ENCODE measurements around the gene AGPAT1. TPM values are rescaled to one million over a fixed set of nuclear protein-coding genes. Genes with fewer than 3 reads are reported as not detected.
"Not testable (repeated sequence)": the region's sequence is repeated elsewhere in the genome, so short reads cannot be mapped to it uniquely, and the experiment has no call there.

The AGPAT1 gene
- total RNA-seq, 2 donors from 2014 or later = 33.2 to 35.0 TPM

DNA sequence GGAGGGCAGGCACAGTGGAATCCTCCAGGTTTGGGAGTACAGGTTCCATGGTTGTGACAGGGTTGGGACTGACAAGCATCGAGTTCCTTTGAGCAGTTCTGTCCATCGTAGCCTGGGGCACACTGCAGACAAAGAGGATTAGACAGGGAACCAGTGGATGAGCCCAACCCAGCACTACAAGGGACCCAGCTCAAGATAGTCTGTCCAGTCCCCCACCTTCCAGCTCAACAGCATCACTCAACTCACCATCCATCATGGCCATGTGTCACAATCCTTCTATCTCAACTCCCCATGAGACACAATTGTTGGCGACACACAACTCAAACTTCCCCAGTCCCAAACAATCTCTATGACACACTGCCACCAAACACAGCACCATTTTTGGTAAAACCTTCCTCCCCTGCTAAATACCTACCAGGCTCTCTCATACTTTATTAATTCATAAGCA, 28.4 kb upstream of the AGPAT1 start:
- Mint-ChIP-seq H3K36me3 (no peaks in the 10 kb centered on the region), H3K27ac (no peak overlapping the region), H3K9me3 (no peaks in the 10 kb centered on the region)
- no peak for ATAC-seq
- DNase-seq (ENCODE audit: low spot score in 2 of 2) = no peak

DNA sequence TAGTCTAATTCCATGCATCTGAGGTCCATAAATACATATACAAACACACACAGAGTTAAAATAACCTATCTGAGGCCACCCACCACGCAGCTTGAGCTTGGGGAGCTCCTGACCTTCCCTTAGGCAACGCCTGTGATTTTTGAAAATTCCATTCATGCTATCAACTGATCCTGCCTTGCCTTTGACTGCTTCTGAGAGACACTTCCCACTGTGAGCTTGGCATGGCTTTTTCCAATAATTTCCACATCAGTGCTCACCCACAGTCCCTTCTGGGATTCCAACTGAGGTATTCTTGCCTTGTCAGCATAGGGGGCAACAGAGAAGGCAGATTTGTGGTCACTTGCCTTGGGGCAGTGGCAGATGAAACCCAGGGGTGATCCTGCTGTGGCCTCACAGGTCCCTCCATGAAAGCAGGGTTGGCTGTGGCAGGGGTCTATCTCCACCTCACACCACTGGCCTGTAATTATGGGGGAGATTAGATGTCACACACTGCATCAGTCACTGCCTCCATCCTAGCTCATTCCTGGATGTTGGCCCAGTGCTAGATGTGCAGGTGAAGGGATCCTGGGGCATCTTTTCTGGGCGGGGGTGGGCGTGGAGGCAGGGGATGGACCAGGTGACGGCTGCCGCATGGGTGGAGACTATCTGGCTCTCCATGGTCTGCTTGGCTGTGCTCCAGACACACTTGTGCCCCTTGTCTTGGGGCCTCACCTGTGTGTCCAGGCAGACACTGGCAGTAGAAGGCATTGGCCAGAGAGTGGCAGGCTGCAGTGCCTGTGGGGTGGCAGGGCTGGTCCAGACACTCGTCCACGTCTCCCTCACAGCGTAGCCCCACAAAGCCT, 27.8 kb upstream of the AGPAT1 start:
- ATAC-seq (no peak), DNase-seq (ENCODE audit: low spot score in 2 of 2) (no peak)
- no peak overlapping the region for H3K27ac Mint-ChIP-seq
- no peaks in the 10 kb centered on the region for H3K36me3 Mint-ChIP-seq
- H3K9me3 Mint-ChIP-seq = no peaks in the 10 kb centered on the region

DNA sequence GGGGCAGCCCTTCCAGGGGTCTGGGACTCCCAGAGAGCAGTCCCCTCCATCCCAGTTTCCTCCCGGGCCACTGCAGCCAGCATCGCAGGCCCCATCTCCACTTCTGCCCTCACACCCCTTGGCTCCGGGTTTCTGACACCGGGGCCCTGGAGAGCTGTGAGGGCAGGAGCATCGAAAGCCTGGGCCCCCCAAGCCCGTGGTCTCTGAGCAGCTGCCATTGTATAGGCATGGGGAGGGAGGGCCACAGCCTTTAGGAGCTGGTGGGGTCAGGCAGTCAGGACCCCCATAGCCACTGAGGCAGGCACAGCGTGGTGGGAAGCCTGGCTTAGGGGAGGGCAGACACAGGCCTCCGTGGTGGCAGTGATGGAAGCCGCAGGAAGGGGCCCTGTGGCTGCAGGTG, 26.3 kb upstream of the AGPAT1 start:
- DNase-seq (ENCODE audit: low spot score in 2 of 2) = no peak
- ATAC-seq = no peak
- Mint-ChIP-seq H3K36me3 (no peaks in the 10 kb centered on the region), H3K9me3 (no peaks in the 10 kb centered on the region), H3K27ac (no peak overlapping the region)

DNA sequence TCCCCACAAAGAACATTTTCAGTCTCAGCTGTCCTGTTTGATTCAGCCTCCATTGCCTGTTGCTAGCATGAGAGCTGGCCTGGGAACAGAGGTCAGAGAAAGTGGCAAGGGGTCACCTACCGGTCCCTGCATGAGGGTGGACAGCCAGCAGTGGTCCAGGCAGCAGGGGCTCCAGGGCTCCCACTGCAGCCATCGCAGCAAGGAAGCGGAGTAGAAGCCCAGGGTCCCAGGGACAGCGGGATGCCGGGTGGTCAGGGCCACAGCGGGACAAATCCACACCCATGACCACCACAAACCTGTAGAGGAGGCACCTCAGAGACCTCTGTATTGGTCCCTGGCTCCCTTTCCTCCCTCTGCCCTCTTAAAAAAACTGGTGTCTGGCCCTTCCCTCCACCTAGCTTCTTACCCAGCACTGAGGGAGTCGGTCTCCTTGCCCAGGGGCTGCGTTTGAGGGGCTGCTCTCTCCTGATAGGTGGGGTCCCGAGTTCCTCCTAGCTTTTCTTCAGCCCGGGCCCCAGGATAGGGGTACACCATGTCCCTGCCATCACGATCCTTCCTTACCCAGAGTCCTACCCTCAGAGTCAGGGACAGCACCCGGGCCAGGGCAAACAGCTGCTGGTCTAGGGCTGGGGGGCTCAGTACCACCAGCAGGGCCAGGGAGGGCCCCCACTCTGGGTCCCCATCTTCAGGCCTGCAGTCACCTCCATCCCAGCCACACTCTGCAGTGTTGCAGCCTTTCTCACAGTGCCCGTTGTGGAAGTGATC, 25.0 kb upstream of the AGPAT1 start:
- ATAC-seq (no peak), DNase-seq (ENCODE audit: low spot score in 2 of 2) (no peak)
- peak overlapping the region in 1 of 2 donors; percentile 29 for H3K27ac Mint-ChIP-seq
- no peaks in the 10 kb centered on the region for H3K36me3 Mint-ChIP-seq
- H3K9me3 Mint-ChIP-seq = no peaks in the 10 kb centered on the region

DNA sequence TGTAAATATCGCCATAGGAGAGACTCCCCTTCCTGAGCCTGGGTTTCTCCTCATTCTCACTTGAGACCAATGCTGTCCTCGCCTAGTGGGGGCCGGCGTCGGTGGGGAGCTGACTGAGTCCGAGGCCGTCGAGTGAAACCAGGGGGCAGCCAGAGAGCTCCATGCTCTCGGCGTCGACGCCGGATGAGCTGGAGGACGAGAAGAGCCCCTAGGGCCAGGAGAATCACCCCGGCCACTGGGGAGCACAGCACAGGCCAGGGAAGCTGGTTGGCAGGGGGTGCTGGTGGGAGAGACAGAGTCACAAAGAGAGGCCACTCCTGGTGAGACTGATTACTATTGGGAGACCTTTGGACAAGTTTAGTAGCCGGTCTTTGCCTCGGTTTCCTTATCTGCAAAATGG, 23.0 kb upstream of the AGPAT1 start:
- no peak for ATAC-seq
- Mint-ChIP-seq H3K9me3 (no peaks in the 10 kb centered on the region), H3K36me3 (no peaks in the 10 kb centered on the region), H3K27ac (no peak overlapping the region)
- no peak for DNase-seq (ENCODE audit: low spot score in 2 of 2)

DNA sequence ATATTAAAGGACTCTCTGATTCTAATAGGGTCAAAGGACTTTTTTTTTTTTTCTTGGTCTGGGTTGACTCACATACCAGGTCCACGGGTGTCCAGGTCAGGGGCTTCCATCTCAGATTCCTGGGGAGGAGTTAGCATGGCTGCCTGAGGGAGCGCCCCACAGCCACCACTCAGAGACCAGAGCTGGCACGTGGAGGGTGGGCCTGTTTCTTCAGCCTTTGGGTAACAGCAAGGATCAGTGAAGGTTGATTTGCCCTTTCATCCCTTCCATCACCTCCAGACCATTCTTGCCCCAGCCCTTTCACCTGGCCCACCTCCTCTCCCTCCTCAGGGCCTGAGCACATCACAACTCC, 22.4 kb upstream of the AGPAT1 start:
- no peak overlapping the region for H3K27ac Mint-ChIP-seq
- no peaks in the 10 kb centered on the region for H3K36me3 Mint-ChIP-seq
- DNase-seq (ENCODE audit: low spot score in 2 of 2) = no peak
- no peaks in the 10 kb centered on the region for H3K9me3 Mint-ChIP-seq
- ATAC-seq = no peak

DNA sequence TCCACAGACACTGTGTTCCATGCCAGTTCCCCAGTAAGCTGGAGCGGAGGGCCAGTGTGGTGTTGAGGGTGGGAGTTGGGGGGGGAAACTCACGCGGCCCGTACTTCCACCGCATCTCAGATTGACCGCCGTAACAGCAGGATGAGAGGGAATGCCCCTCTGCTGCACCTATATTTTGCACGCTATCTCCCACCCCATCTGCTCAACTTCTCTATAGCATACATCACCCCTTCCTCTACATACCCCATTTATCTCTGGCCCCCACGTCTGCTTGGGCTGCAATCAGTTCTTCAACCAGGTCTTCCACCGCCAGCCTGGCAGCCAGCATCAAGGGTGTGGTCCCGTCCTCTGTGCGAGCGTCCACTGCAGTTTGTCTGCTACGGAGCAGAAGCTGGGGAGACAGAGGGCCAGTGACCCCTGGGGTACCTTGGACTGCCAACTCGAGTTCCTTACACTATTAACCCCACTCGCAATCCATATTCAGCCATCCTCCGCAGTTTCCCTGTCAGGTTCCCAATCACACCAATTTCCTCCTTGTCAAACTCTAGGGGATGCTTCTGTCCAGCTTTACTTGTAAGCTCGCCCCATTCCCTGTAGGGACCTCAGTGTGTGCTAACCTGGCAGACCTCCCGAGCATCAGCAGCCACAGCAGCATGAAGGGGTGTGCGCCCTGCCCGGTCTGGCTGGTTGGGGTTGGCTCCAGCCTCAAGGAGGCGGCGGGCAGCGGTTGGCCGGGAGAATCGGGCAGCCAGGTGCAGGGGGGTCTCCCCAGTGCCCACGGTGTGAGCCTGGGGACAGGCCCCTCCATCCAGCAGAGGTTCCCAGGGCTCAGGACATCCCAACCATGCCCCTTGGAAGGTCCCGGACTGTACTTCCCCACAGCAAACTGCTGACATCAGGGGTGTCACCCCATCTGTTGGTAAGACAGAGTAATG, 21.1 kb upstream of the AGPAT1 start:
- ATAC-seq (no peak), DNase-seq (ENCODE audit: low spot score in 2 of 2) (no peak)
- Mint-ChIP-seq H3K36me3 (peaks cover under 1 to 8% of the 10 kb centered on the region in 2 donors), H3K27ac (peak overlapping the region; percentile 99 to 100), H3K9me3 (no peaks in the 10 kb centered on the region)

DNA sequence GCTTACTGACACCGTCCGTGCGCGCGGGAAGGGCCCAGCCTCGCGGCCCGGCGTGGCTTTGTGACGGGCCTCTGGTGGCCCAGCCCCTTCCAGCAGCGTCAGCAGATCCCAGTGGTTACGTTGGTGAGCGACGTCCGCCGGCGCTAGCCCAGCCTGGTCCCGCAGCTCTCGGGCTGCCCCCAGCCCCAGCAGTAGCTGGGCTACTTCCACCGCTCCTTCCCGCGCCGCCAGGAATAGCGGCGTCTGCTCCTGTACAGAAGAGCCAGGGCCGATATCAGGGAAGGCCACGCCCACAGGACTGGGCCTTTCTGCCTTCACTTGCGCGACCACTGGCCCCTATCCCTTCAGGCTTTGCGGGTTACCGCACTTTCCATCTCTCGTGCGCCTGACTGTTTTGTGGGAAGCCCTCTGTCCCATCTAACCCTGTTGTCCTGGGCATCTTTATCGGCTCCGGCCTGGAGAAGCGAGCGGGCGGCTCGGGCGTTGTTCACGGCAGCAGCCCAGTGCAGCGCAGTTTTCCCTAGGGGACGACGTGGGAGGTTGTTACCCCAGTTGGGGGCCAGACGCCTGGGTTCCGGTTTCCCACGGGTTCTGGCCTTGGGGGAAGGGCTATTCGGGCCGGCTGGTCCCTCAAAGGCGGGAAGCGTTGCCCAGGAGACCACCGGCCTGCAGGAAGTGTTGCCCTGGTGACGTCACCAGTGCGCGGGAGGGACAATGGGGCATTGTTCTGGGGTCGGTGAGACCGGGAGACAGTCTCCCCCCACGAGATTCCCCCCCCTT, 20.2 kb upstream of the AGPAT1 start:
- H3K36me3 Mint-ChIP-seq = peaks cover 9 to 16% of the 10 kb centered on the region in 2 donors
- DNase-seq (ENCODE audit: low spot score in 2 of 2) (peak in 1 of 2 donors; percentile 54), ATAC-seq (peak; percentile 85 to 89)
- H3K27ac Mint-ChIP-seq = peak overlapping the region; percentile 99 to 100
- no peaks in the 10 kb centered on the region for H3K9me3 Mint-ChIP-seq

DNA sequence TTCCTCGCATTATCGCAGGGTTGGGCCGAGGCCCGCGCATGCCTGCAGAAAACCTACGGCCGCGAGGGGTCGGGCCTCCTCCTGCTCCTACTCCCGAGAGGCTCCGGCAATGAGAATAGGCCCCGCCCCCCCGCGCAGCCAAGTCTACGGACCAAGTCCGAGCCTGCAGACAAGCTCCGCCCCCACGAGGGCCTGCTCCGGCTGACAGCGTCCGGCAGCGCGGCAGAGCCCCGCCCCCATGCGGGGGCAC, 19.7 kb upstream of the AGPAT1 start:
- H3K9me3 Mint-ChIP-seq = no peaks in the 10 kb centered on the region
- H3K36me3 Mint-ChIP-seq = peaks cover 12 to 19% of the 10 kb centered on the region in 2 donors
- H3K27ac Mint-ChIP-seq = peak overlapping the region; percentile 95 to 99
- peak; percentile 100 for DNase-seq (ENCODE audit: low spot score in 2 of 2)
- peak; percentile 85 to 90 for ATAC-seq

DNA sequence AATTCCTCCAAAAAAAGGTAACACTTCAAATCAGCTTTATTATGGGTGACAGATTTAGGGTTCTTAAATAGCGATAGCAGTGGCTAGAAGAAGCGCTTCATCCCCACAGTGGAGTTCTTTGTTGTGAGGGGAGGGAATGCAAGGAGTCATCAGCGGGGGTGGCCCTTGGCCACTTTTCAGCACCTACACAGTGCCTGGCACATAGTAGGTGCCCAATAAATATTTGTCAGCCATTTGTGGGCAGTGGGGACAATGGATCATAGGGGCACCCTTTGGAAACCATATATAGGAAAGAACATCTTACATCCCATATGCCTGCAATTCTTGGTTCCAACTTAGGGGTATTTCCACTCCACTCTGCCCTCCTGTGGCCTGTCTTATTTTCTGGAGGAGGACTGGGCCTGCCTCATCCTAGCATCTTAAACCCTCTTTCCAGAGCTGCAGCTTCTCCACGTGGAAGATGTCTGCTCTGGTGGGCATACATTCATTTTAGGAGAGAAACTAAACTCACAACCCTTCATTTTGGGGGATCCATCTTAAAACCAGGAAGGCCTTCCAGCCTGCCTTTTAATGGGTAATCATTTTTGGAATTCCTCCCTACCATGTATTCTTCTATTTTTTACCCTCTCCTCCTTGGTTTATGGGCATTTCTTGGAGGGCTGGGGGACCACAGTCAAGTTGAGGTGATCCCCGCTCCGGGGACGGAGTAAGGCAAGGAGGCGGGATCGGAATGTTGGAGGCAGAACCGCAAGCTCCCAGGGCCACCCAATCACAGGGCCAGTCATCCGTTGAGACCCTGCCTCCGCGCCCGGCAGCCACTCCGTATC, 19.2 kb upstream of the AGPAT1 start:
- no peak for ATAC-seq
- Mint-ChIP-seq H3K27ac (peak overlapping the region; percentile 95 to 99), H3K9me3 (no peaks in the 10 kb centered on the region), H3K36me3 (peaks cover 12 to 19% of the 10 kb centered on the region in 2 donors)
- no peak for DNase-seq (ENCODE audit: low spot score in 2 of 2)

DNA sequence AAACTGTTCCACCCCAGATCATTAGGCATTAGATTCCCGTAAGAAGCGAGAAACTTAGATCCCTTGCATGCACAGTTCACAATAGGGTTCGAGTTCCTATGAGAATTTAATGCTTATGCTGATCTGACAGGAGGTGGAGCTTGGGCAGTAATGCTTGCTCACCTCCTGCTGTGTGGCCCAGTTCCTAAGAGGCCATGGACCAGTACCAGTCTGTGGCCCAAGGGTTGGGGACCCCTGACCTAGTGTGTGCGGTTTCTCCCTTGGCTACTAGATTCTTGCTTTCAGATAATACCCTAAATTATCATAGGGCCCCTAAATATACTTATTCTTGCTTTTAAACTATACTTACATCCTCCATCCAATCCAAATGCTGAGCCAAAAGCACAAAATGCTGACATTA, 18.5 kb upstream of the AGPAT1 start:
- peaks cover 12 to 20% of the 10 kb centered on the region in 2 donors for H3K36me3 Mint-ChIP-seq
- ATAC-seq (no peak), DNase-seq (ENCODE audit: low spot score in 2 of 2) (no peak)
- no peaks in the 10 kb centered on the region for H3K9me3 Mint-ChIP-seq
- peak overlapping the region; percentile 33 to 99 for H3K27ac Mint-ChIP-seq

DNA sequence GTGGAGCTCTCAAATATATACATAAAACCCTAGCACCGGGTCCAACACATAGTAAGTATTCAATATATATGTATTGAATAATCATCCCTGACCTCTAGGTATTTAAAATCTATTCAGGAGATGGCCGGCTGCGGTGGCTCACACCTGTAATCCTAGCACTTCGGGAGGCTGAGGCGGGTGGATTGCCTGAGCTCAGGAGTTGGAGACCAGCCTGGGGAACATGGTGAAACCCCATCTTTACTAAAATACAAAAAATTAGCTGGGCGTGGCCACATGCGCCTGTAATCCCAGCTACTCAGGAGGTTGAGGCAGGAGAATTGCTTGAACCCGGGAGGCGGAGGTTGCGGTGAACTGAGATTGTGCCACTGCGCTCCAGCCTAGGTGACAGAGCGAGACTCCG, 17.2 kb upstream of the AGPAT1 start:
- not testable (repeated sequence) for DNase-seq (ENCODE audit: low spot score in 2 of 2); ATAC-seq; H3K9me3 Mint-ChIP-seq
- peaks cover 25 to 32% of the 10 kb centered on the region in 2 donors for H3K36me3 Mint-ChIP-seq
- peak overlapping the region; percentile 92 to 94 for H3K27ac Mint-ChIP-seq

DNA sequence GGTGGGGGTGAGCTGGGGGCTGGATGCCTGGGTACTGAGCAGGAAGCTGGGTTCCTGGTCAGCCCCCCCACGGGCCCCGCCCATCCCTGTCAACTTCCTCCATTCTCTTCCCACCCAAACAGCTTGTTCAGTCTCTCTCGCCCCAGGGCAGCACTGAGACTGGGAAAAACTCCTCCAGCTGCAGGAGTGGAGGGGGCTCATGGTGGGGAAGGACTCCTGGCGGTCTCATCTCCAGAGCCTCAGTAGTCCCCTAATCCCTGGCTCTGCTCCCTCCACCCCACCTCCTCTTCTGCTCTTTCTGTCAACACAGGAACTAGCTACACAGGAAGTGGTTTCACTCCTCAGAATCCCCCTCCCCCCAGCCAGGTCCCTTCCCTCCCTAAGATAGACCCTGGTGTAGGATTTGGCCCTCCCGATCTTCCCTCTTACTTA, 16.7 kb upstream of the AGPAT1 start, which contains the start of gene GPSM3:
Gene GPSM3, minus strand, starts transcription at position 36 of the 432 bp plus-strand sequence. CDS start 130 bp downstream, outside the sequence.
- no peak for DNase-seq (ENCODE audit: low spot score in 2 of 2)
- Mint-ChIP-seq H3K9me3 (no peaks in the 10 kb centered on the region), H3K36me3 (peaks cover 30 to 35% of the 10 kb centered on the region in 2 donors), H3K27ac (peak within 1 kb of the TSS; percentile 94 to 97)
- no peak for ATAC-seq

DNA sequence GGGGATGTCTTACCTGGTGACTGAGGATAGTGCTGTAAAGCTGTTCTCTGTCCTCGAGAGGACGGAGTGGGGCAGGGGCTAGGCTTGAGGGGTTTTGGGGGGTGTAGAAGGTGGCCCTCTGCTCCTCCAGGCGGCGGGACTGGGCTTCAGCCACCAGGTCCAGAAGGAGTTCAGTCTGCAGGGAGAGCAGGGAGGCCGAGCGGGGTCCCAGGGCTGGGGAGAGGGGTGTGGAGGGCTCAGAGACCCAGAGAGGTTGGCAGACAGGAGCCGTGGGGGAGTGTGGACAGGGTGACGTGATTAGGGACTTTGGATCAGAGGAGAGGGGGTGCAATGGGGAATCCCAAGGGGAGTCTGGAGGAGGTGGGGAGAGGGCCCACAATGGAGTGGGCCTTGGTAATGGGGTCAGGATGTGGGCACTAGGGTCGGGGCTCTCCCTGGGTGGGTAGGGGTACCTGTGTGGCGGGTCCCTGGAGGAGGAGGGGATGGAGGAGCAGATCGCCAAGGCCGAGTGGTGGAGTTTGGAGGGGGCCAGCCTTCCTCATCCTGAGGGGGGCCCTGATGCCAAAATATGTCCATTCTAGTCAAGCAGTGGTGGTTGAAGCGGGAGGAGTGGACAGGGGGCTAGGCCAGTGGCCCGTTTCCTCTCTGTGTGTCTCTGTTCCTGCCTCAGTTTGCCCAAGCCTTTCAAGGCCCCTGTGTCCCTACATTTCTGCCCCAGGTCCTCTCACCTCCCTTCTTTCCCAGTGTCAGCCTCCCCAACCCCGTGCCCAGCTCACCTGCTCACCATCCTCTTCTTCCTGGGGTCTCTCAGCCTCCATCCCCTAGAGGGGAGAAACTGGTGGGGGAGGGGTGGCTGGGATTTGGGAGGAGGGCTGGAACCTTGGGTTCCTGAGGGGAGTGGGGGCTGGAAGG, 16.1 kb upstream of the AGPAT1 start:
- Mint-ChIP-seq H3K36me3 (peaks cover 37 to 41% of the 10 kb centered on the region in 2 donors), H3K27ac (peak overlapping the region; percentile 94 to 97), H3K9me3 (no peaks in the 10 kb centered on the region)
- DNase-seq (ENCODE audit: low spot score in 2 of 2) = peak in 1 of 2 donors; percentile 69
- ATAC-seq = no peak

All from activated naive CD4-positive, alpha-beta T cell treated with anti-CD3 and anti-CD28 coated beads, Interleukin-2, amount 50 U/mL, for 72 hours (primary cell).